Naive B cell (primary cell): ENCODE data around the gene DDOST. TPM values are rescaled to one million over a fixed set of nuclear protein-coding genes. Genes with fewer than 3 reads are reported as not detected.

Experiments used
- ATAC-seq, 2 donors: fragments of 150-1000 bp; cut with Tn5 transposase; 2 replicates each; pipeline ENCODE4 v1.10.0; 2021; ENCODE audit warnings: low read depth in 2 of 2, mild to moderate bottlenecking in 2 of 2, moderate library complexity in 2 of 2
- DNase-seq: peaks from one replicate; pipeline ENCODE4 v3.0.0; 2022
- H3K27ac Mint-ChIP-seq, 6 donors: one replicate each; pipeline ENCODE4 v1.8.0; 2020 to 2022; ENCODE audit warnings: mild to moderate bottlenecking in 6 of 6, mixed read lengths in 6 of 6, moderate library complexity in 5 of 6, inconsistent platforms in 2 of 6
- H3K27me3 Mint-ChIP-seq, 3 donors: one replicate each; pipeline ENCODE4 v1.8.0; 2021 to 2022; ENCODE audit warnings: mixed read lengths in 3 of 3, mild to moderate bottlenecking in 1 of 3
- H3K36me3 Mint-ChIP-seq, 2 donors: one replicate each; pipeline ENCODE4 v1.8.0; 2020 to 2022; ENCODE audit warnings: mixed read lengths in 2 of 2, inconsistent platforms in 1 of 2, mild to moderate bottlenecking in 1 of 2
- H3K4me1 Mint-ChIP-seq, 3 donors: one replicate each; pipeline ENCODE4 v1.8.0; 2020 to 2022; ENCODE audit warnings: mixed read lengths in 3 of 3, inconsistent platforms in 1 of 3, mild to moderate bottlenecking in 1 of 3, moderate library complexity in 1 of 3
- H3K4me3 Mint-ChIP-seq, 8 donors: one replicate each; pipeline ENCODE4 v1.8.0; 2020 to 2022; ENCODE audit warnings: mild to moderate bottlenecking in 8 of 8, mixed read lengths in 8 of 8, moderate library complexity in 8 of 8, inconsistent platforms in 2 of 8
- H3K9me3 Mint-ChIP-seq, 7 donors: one replicate each; pipeline ENCODE4 v1.8.0; 2020 to 2022; ENCODE audit warnings: mixed read lengths in 7 of 7, mild to moderate bottlenecking in 5 of 7, inconsistent platforms in 2 of 7, moderate library complexity in 1 of 7
- polyA plus RNA-seq, 6 donors: library from polyadenylated mRNA; unstranded; fragments of 300-500 nt; fragmentation: Illumina TruSeq; gene quantifications; one replicate each; pipeline ENCODE4 v1.2.3, GENCODE V29; 2021; ENCODE audit warnings: low read depth in 6 of 6

DDOST gene
- polyA plus RNA-seq, 6 donors from 2014 or later, result 190 to 325 (median 211) TPM

- no peak for DNase-seq
- no peak overlapping the region for H3K27ac Mint-ChIP-seq
- peak overlapping the region in 1 of 8 donors; percentile 66 for H3K4me3 Mint-ChIP-seq
Observed at GRCh38 chr1:20665726-20666125, 4.6 kb upstream of the DDOST start.

GRCh38 chr1:20663969-20664715, 3.0 kb upstream of the DDOST start:
- ATAC-seq (no peak), DNase-seq (no peak)
- peaks cover 0 to 3% (median 0%) of the 10 kb centered on the region in 7 donors for H3K9me3 Mint-ChIP-seq
- H3K4me3 Mint-ChIP-seq, result peak overlapping the region in 4 of 8 donors; percentile 2 to 99 (median 42)
- H3K36me3 Mint-ChIP-seq, result peaks cover 4 to 5% of the 10 kb centered on the region in 2 donors
- H3K27me3 Mint-ChIP-seq, result no peaks in the 10 kb centered on the region
- H3K27ac Mint-ChIP-seq, result peak overlapping the region in 1 of 6 donors; percentile 32
- peaks cover 32 to 42% (median 38%) of the 10 kb centered on the region in 3 donors for H3K4me1 Mint-ChIP-seq

More at GRCh38 chr1:20665726-20666125, 4.6 kb upstream of the DDOST start:
- Mint-ChIP-seq H3K4me1 (peaks cover 16 to 27% (median 22%) of the 10 kb centered on the region in 3 donors), H3K36me3 (no peaks in the 10 kb centered on the region), H3K9me3 (peaks cover 0 to 3% (median 0%) of the 10 kb centered on the region in 7 donors), H3K27me3 (no peaks in the 10 kb centered on the region)
- ATAC-seq, result no peak

- Mint-ChIP-seq H3K9me3 (peaks cover 0 to 3% (median 0%) of the 10 kb centered on the region in 7 donors), H3K4me1 (peaks cover 34 to 46% (median 44%) of the 10 kb centered on the region in 3 donors), H3K27ac (peak overlapping the region in 4 of 6 donors; percentile 33 to 98 (median 38)), H3K36me3 (peaks cover 5 to 7% of the 10 kb centered on the region in 2 donors), H3K27me3 (no peaks in the 10 kb centered on the region), H3K4me3 (peak overlapping the region in 7 of 8 donors; percentile 22 to 99 (median 99))
- ATAC-seq (no peak), DNase-seq (no peak)
Observed at GRCh38 chr1:20663365-20663764, 2.2 kb upstream of the DDOST start.

GRCh38 chr1:20662110-20662475, 924 bp upstream of the DDOST start:
- H3K9me3 Mint-ChIP-seq, result peaks cover 0 to 3% (median 0%) of the 10 kb centered on the region in 7 donors
- H3K4me3 Mint-ChIP-seq, result peak overlapping the region; percentile 94 to 100 (median 99)
- ATAC-seq (no peak), DNase-seq (no peak)
- H3K27ac Mint-ChIP-seq, result peak overlapping the region; percentile 81 to 98 (median 98)
- H3K27me3 Mint-ChIP-seq, result no peaks in the 10 kb centered on the region
- peaks cover 35 to 47% (median 47%) of the 10 kb centered on the region in 3 donors for H3K4me1 Mint-ChIP-seq
- H3K36me3 Mint-ChIP-seq, result peaks cover 5 to 9% of the 10 kb centered on the region in 2 donors

GRCh38 chr1:20660847-20661206, 342 bp downstream of the DDOST start:
- peak overlapping the region; percentile 94 to 100 (median 99) for H3K4me3 Mint-ChIP-seq

GRCh38 chr1:20660363-20660762, 806 bp downstream of the DDOST start:
- H3K4me3 Mint-ChIP-seq, result peak overlapping the region; percentile 94 to 100 (median 99)
- no peak for ATAC-seq
- H3K36me3 Mint-ChIP-seq, result peaks cover 13 to 17% of the 10 kb centered on the region in 2 donors
- H3K27ac Mint-ChIP-seq, result peak overlapping the region; percentile 66 to 98 (median 98)
- no peak for DNase-seq
- H3K4me1 Mint-ChIP-seq, result peaks cover 42 to 54% (median 48%) of the 10 kb centered on the region in 3 donors
- no peaks in the 10 kb centered on the region for H3K27me3 Mint-ChIP-seq
- no peaks in the 10 kb centered on the region for H3K9me3 Mint-ChIP-seq

More at GRCh38 chr1:20660847-20661206, 342 bp downstream of the DDOST start:
- DNase-seq, result no peak
- H3K27ac Mint-ChIP-seq, result peak overlapping the region; percentile 66 to 98 (median 98)
- H3K4me1 Mint-ChIP-seq, result peaks cover 42 to 54% (median 48%) of the 10 kb centered on the region in 3 donors
- H3K36me3 Mint-ChIP-seq, result peaks cover 13 to 17% of the 10 kb centered on the region in 2 donors
- ATAC-seq, result peak; percentile 16 to 25
- H3K9me3 Mint-ChIP-seq, result no peaks in the 10 kb centered on the region
- no peaks in the 10 kb centered on the region for H3K27me3 Mint-ChIP-seq

- peaks cover 42 to 53% (median 48%) of the 10 kb centered on the region in 3 donors for H3K4me1 Mint-ChIP-seq
- H3K27ac Mint-ChIP-seq, result peak overlapping the region in 2 of 6 donors; percentile 59 to 98
- H3K4me3 Mint-ChIP-seq, result peak overlapping the region in 2 of 8 donors; percentile 30 to 99
Observed at GRCh38 chr1:20658166-20658915, 2.8 kb downstream of the DDOST start.

GRCh38 chr1:20657024-20657423, 4.1 kb downstream of the DDOST start:
- Mint-ChIP-seq H3K4me3 (peak overlapping the region in 1 of 8 donors; percentile 68), H3K4me1 (peaks cover 33 to 40% (median 39%) of the 10 kb centered on the region in 3 donors), H3K36me3 (peaks cover 13 to 21% of the 10 kb centered on the region in 2 donors), H3K27ac (peak overlapping the region in 1 of 6 donors; percentile 37), H3K27me3 (no peaks in the 10 kb centered on the region), H3K9me3 (no peaks in the 10 kb centered on the region)
- ATAC-seq, result no peak
- no peak for DNase-seq

More at GRCh38 chr1:20658166-20658915, 2.8 kb downstream of the DDOST start:
- no peaks in the 10 kb centered on the region for H3K9me3 Mint-ChIP-seq
- H3K27me3 Mint-ChIP-seq, result no peaks in the 10 kb centered on the region
- ATAC-seq, result no peak
- no peak for DNase-seq
- H3K36me3 Mint-ChIP-seq, result peaks cover 13 to 17% of the 10 kb centered on the region in 2 donors

- Mint-ChIP-seq H3K4me1 (peaks cover 10 to 12% (median 11%) of the 10 kb centered on the region in 3 donors), H3K36me3 (peaks cover 16 to 38% of the 10 kb centered on the region in 2 donors)
Observed at GRCh38 chr1:20654104-20654690, 7.0 kb downstream of the DDOST start.

GRCh38 chr1:20652300-20652699, 8.9 kb downstream of the DDOST start:
- Mint-ChIP-seq H3K27ac (no peak overlapping the region), H3K36me3 (peaks cover 15 to 40% of the 10 kb centered on the region in 2 donors)

More at GRCh38 chr1:20654104-20654690, 7.0 kb downstream of the DDOST start:
- ATAC-seq, result no peak
- Mint-ChIP-seq H3K27me3 (no peaks in the 10 kb centered on the region), H3K4me3 (no peak overlapping the region), H3K27ac (peak overlapping the region in 3 of 6 donors; percentile 33 to 76 (median 38)), H3K9me3 (no peaks in the 10 kb centered on the region)
- DNase-seq, result no peak

GRCh38 chr1:20648946-20649345, 12.2 kb downstream of the DDOST start:
- Mint-ChIP-seq H3K27ac (peak overlapping the region in 2 of 6 donors; percentile 71 to 84), H3K27me3 (no peaks in the 10 kb centered on the region)

More at GRCh38 chr1:20652300-20652699, 8.9 kb downstream of the DDOST start:
- no peak overlapping the region for H3K4me3 Mint-ChIP-seq
- DNase-seq, result no peak
- no peaks in the 10 kb centered on the region for H3K27me3 Mint-ChIP-seq
- H3K4me1 Mint-ChIP-seq, result peaks cover 4 to 9% (median 8%) of the 10 kb centered on the region in 3 donors
- no peak for ATAC-seq
- H3K9me3 Mint-ChIP-seq, result no peaks in the 10 kb centered on the region

GRCh38 chr1:20648438-20648837, 12.7 kb downstream of the DDOST start:
- no peak overlapping the region for H3K27ac Mint-ChIP-seq
- H3K4me3 Mint-ChIP-seq, result no peak overlapping the region
- no peaks in the 10 kb centered on the region for H3K27me3 Mint-ChIP-seq
- DNase-seq, result no peak
- H3K9me3 Mint-ChIP-seq, result no peaks in the 10 kb centered on the region
- ATAC-seq, result no peak
- no peaks in the 10 kb centered on the region for H3K4me1 Mint-ChIP-seq
- peaks cover 7 to 30% of the 10 kb centered on the region in 2 donors for H3K36me3 Mint-ChIP-seq

More at GRCh38 chr1:20648946-20649345, 12.2 kb downstream of the DDOST start:
- no peak for DNase-seq
- ATAC-seq, result no peak
- Mint-ChIP-seq H3K9me3 (no peaks in the 10 kb centered on the region), H3K4me3 (no peak overlapping the region), H3K4me1 (no peaks in the 10 kb centered on the region), H3K36me3 (peaks cover 7 to 30% of the 10 kb centered on the region in 2 donors)

- no peak for ATAC-seq
- no peaks in the 10 kb centered on the region for H3K9me3 Mint-ChIP-seq
- H3K4me1 Mint-ChIP-seq, result peaks cover under 1% of the 10 kb centered on the region in 3 donors
- no peak overlapping the region for H3K4me3 Mint-ChIP-seq
- H3K27me3 Mint-ChIP-seq, result no peaks in the 10 kb centered on the region
- no peak for DNase-seq
- no peak overlapping the region for H3K27ac Mint-ChIP-seq
- peaks cover 1 to 16% of the 10 kb centered on the region in 2 donors for H3K36me3 Mint-ChIP-seq
Observed at GRCh38 chr1:20645414-20645813, 15.8 kb downstream of the DDOST start.
